ENCODE measurements around the gene AP2A2. TPM values are rescaled to one million over a fixed set of nuclear protein-coding genes. Genes with fewer than 3 reads are reported as not detected.
A peak's percentile ranks its signal among the peaks of the same experiment; 100 is the strongest.

AP2A2 gene
- polyA plus RNA-seq, 10 donors: 40.5 to 62.5 (median 49.2) TPM

GRCh38 chr11:1052133-1053011, 126.7 kb downstream of the AP2A2 start:
- no peak for DNase-seq

GRCh38 chr11:1053121-1053901, 127.6 kb downstream of the AP2A2 start:
- no peak for DNase-seq

GRCh38 chr11:1054143-1055108, 128.8 kb downstream of the AP2A2 start:
- peak in 1 of 3 donors; percentile 28 for DNase-seq

DNA sequence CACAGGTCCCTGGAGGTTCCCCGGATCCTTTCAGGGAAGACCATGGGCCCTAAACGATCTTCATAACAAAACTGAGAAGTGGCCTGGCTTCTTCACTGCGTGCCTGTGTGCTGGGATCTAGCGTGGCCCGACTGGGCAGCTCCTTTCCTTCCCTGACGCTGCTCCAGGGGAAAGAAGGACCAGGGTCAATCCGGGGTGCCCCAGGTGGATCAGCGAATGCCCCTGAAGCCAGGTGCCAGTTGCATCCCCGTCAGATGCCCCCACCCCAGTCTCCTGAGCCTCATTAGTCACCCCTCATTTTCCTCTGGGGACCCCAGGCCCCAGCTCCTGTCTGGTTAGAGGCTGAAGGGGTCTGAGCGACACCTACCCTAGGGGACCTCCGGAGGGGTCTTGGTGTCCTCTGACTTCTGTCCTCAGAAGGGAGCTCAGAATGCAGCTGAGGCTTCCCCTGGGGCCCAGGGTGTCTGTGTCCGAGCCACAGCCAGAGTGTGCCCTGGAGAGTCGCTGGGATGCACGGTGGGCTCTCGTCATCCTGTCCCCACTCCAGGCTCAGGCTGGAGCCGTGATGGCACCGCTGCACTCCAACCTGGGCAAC, 129.5 kb downstream of the AP2A2 start:
- DNase-seq: no peak

DNA sequence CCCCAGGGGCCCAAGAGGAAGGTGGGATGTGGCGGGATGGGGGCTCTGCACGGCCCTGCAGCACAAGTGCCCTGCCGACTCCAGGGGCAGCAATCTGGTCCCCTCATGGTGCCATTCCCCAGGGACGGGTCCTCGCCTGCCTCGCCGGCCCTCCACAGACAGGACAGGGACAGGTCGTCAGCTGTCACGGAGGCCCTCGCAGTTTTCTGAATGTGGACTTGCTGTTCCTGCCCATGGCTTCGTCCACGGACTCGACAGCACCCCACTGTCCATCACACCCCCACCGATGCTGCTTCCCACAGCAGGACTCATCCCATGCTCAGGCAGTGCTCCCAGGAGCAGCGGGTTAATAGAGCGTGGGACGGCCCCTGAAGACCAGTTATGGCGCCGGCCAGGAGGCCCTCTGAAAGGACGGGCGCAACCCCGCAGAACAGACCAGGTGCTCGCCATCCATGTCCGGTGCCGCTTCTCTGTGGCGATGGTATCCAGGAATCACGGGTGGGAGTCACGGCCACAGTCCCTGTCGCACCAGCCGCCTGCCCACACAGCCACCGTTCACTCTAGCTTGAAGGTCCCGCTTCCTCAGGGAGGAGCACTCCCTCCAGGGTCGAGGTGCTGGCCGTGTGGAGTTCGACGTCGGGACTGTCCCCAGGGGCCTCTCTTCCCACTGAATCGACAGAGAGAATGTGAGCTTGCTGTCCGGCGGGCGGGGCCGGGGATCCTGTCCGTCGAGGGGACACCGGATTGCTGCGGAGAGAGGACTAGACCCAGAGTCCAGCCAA, 130.5 kb downstream of the AP2A2 start:
- no peak for DNase-seq

DNA sequence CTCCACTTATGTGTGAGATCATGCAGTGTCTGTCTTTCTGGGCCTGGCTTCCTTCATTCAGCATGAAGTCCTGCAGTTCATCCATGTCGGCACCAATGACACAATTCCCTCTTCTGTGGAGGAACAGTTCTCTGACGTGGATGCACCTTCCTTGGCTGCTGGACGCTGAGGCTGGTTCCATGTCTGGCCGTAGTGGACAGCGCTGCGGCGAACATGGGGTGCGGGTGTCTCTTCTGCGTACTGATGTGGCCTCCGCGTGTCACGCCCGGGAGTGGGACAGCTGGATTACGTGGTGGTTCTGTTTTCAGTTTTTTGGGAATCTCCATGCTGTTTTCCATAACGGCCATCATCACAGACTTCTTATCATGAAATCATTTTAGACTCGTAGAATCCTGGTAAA, 132.1 kb downstream of the AP2A2 start:
- DNase-seq: no peak

GRCh38 chr11:1059759-1060158, 134.1 kb downstream of the AP2A2 start:
- DNase-seq: no peak

DNA sequence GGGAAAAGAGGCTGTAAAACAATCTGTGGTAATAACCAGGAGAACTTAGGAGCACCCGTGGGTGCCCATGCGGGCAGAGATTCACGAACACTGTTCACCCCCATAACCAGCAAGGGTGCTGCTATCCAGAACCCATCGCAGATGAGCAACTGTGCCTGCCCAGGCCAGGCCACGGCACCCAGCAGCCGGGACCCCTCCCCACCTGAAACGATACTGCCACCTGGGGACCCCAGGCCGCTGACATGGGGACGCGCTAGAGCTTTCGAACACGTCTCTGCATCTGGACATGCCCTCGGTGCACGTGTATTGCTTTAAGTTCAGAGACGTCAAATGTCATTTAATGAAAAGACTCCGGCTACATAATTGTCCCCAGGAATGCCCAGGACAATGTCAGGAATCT, 134.7 kb downstream of the AP2A2 start:
- DNase-seq: no peak

DNA sequence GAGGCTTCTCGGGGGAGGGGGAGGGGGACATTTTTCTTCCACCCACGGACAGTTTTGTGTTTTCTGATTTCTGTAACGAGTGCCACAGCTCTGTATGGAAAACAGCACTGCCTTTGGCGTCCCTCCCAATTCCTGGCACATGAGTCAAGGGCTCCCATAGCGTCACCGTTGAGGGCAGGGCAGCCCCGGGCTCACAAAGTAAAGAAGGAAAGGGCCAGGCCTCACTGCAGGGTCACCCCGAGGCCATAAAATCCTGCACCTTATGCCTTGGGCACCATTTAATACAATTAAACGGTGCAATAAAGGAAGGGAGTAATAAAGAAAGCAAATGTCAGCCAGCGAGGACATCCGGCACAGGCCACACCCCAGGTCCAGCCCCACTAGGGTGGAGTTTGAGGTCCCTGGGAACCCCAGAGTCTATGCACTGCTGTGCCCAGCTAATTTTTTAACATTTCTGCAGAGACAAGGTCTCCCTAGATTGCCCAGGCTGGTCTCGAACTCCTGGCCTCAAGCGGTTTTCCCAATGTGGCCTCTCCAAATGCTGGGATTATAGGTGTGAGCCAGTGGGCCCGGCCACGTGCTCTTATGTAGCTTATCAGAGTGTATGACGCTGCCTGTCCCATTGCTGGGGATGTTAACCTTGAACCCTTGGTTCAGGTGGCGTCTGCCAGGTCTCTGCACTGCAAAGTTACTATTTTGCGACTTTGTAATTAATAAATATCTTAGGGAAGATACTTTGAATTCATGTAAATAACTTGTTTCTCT, 135.4 kb downstream of the AP2A2 start:
- DNase-seq: peak in 1 of 3 donors; percentile 30

Other genes with a start within 250 kb of the AP2A2 start
- 10 to 100 TPM; 22.1 to 40.7 (median 29.2) TPM for gene DEAF1, start 230.6 kb upstream of the AP2A2 start, polyA plus RNA-seq (ENCODE audit: insufficient read length in 10 of 10)
- 10 to 100 TPM; 10.6 to 27.9 (median 16.7) TPM for gene TMEM80, start 230.1 kb upstream of the AP2A2 start, polyA plus RNA-seq (ENCODE audit: insufficient read length in 10 of 10)
- gene EPS8L2, start 219.6 kb upstream of the AP2A2 start, polyA plus RNA-seq (ENCODE audit: insufficient read length in 10 of 10): 1 to 10 TPM; 1.5 to 9.0 (median 2.8) TPM
- gene TALDO1, start 178.4 kb upstream of the AP2A2 start, polyA plus RNA-seq (ENCODE audit: insufficient read length in 10 of 10): 10 to 100 TPM; 55.0 to 92.1 (median 66.3) TPM
- 10 to 100 TPM; 30.5 to 49.5 (median 39.2) TPM for gene GATD1, start 148.4 kb upstream of the AP2A2 start, polyA plus RNA-seq (ENCODE audit: insufficient read length in 10 of 10)
- 1 to 10 TPM in 1 of 10 donors, under 1 TPM in 9; 0.35 to 1.0 (median 0.60) TPM for gene CEND1, start 135.8 kb upstream of the AP2A2 start, polyA plus RNA-seq (ENCODE audit: insufficient read length in 10 of 10)
- 10 to 100 TPM in 6 of 10 donors, 1 to 10 TPM in 4; 9.0 to 16.8 (median 10.2) TPM for gene SLC25A22, start 127.6 kb upstream of the AP2A2 start, polyA plus RNA-seq (ENCODE audit: insufficient read length in 10 of 10)
- 10 to 100 TPM in 1 of 10 donors, 1 to 10 TPM in 9; 4.4 to 10.5 (median 6.3) TPM for gene PIDD1, start 120.6 kb upstream of the AP2A2 start, polyA plus RNA-seq (ENCODE audit: insufficient read length in 10 of 10)
- gene RPLP2, start 115.9 kb upstream of the AP2A2 start, polyA plus RNA-seq (ENCODE audit: insufficient read length in 10 of 10): 1,000 to 10,000 TPM; 1,394 to 1,882 (median 1,587) TPM
- 10 to 100 TPM; 18.4 to 32.9 (median 27.9) TPM for gene PNPLA2, start 107.0 kb upstream of the AP2A2 start, polyA plus RNA-seq (ENCODE audit: insufficient read length in 10 of 10)
- 10 to 100 TPM in 6 of 10 donors, 1 to 10 TPM in 4; 8.2 to 16.0 (median 10.9) TPM for gene CRACR2B, start 98.0 kb upstream of the AP2A2 start, polyA plus RNA-seq (ENCODE audit: insufficient read length in 10 of 10)
- 100 to 1,000 TPM; 113 to 161 (median 135) TPM for gene CD151, start 92.9 kb upstream of the AP2A2 start, polyA plus RNA-seq (ENCODE audit: insufficient read length in 10 of 10)
- gene POLR2L, start 83.3 kb upstream of the AP2A2 start, polyA plus RNA-seq (ENCODE audit: insufficient read length in 10 of 10): 100 to 1,000 TPM in 6 of 10 donors, 10 to 100 TPM in 4; 69.6 to 159 (median 104) TPM
- 10 to 100 TPM; 41.1 to 72.2 (median 49.6) TPM for gene TSPAN4, start 83.0 kb upstream of the AP2A2 start, polyA plus RNA-seq (ENCODE audit: insufficient read length in 10 of 10)
- gene CHID1, start 15.1 kb upstream of the AP2A2 start, polyA plus RNA-seq (ENCODE audit: insufficient read length in 10 of 10): 10 to 100 TPM; 53.2 to 82.8 (median 64.0) TPM
- under 1 TPM; 0.08 to 0.46 (median 0.34) TPM for gene MUC6, start 110.8 kb downstream of the AP2A2 start, polyA plus RNA-seq (ENCODE audit: insufficient read length in 10 of 10)
- under 1 TPM in 7 of 10 donors, not detected in 3; 0.01 to 0.09 (median 0.03) TPM for gene MUC2, start 149.0 kb downstream of the AP2A2 start, polyA plus RNA-seq (ENCODE audit: insufficient read length in 10 of 10)
- gene MUC5AC, start 232.1 kb downstream of the AP2A2 start, polyA plus RNA-seq (ENCODE audit: insufficient read length in 10 of 10): under 1 TPM in 3 of 10 donors, not detected in 7; 0.01 to 0.39 (median 0.22) TPM

Measured in muscle of back (tissue), 11 donors.